G401.6 (cell line): ENCODE results near the gene NUDT17.

Source experiments
- FAIRE-seq: peaks from 2 replicates; lab custom pipeline; 2012; peaks lifted over from hg19 to GRCh38; lab: Jason Lieb, UNC

Gene NUDT17

DNA sequence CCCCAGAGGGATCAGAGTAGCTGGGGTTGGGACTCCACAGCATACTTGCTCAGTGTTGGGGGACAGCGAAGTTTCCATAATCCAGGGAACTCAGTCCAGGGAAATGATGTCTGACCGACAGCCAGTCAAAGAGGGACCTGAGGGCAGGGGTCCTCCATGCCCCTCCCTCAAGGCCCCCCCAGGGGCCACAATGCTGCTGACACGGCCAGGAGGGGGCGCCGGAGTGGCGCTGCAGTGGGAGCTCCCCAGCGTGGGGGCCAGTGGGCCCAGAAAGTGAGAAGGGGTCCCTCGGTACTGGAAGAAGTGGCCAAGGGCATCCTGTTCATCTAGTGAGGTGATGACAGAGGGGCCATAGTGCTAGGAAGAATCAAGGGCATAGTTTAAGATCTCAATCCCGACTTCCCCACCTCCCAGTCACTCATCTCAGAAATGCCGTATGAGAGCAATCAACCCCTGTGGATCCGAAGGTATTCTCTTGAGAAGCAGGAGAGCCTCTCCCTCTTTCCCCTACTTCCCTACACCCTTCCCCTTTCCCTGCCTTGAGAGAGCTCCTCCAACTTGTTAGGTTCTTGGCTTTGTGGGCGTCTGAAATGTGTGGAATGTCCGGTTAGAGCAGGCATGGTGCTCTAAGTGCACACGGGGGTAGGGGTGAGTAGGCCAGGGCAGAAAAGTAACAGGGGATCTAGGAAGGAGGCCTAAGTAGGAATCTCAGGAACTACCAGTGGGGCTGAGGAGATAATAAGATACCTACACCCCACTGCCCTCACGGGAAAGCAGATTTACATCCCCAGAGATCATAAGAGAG lies 4.1 kb downstream of the NUDT17 start:
- FAIRE-seq = no peak

DNA sequence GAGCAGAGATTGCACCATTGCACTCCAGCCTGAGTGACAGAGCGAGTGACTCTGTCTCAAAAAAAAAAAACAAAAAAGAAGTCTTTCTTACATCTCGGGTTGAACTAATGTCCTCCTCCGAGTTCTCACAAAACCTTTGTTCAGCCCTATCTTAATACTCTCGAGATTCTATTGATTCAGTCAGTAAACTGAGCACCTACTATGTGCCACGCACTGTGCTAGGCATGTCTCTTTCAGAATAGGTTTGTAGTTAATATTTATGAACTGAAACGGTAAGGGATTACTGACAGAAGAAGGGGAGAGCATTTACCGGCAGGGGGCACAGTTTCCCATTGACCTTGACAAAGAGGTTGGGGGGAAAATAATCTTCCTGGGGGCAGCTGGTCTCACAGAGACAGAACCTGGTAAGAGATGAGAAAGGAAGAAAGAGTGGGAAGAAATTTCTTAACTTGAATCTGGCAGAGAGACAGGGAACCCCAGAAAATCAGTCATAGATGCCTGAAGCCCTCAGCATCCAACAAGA lies 10.1 kb downstream of the NUDT17 start:
- FAIRE-seq = no peak

DNA sequence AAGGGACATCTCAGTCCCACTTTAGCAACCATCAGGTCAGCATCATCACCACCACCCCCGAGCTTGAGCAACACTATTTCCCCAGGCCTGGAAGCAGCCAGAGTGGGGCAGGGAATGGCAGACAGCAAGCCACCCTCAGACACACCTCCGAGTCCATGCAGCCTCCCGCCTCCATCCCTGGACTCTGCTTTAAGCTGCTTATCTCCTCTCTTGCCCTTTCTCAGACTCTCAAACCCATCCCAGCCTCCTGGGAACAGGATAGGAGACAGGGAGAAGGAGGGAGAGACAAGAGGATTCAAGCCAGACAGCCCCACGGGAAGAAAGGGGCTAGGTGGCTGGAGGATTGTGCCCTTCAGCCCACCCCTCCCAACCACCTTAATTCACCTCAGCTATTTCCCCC lies 11.7 kb downstream of the NUDT17 start:
- FAIRE-seq = no peak

DNA sequence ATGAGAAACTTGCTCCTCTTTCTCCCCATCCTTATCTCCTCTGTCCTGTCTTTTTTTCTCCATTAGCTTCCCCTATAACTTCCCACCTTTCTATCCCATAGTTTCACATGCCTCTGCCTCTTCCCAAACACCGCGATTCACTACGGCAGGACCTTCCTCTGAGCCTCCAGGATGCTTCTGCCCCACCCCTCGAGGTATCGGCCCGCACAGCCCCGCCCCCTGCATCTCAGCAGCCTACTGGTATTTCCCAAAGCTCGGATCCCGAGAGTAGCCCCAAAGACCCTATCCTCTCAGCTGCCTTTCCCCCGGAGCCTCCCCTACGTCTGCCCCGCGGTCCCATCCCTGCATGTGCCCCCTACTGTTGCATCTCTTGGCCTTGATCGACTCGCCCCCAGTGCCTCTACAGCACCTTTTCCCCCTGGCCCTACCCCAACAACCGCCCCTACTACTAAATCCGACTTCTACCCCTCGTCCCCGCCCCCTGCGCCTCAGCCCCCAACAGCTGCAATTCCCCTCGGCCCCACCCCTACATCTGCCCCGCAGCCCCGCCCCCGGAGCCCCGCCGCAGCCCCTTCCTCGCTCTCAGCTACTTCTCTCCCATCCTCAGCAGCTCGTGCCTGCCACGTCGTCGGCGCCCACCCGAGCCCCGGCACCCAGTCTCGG lies 12.9 kb downstream of the NUDT17 start:
- no peak for FAIRE-seq

DNA sequence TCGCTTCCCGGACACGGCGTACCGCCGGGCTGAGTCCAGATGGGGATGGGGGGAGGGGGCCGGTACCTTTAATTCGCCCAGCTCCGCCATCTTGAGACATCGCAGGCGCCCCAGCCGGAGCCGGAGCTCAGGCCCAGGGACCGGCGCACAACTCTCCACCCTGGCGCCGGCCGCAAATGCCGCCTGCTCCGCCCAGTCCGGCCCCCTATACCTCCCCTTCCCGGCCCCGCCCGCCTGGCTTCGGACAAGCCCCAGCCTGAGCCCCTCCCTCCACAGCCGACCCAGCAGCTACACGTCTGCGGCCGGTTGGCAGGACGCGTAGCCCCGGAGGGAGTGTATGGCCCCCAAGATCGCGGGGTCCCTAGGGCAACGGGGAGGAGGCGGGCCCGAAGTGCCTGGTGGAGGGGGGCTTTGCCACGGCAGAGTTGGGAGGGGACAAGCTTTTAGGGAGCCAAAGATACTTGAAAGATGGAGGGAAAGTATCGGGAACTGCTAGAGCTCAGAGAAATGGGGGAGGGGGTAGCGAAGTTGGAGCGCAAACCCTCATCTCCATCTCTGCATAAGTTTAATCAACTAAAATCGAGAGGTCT lies 13.6 kb downstream of the NUDT17 start, which contains the start of gene PIAS3:
TSS of gene PIAS3 (minus strand) at position 181 of the 590 bp plus-strand sequence. CDS start at position 90, 91 bp downstream.
- peak; percentile 85 for FAIRE-seq

DNA sequence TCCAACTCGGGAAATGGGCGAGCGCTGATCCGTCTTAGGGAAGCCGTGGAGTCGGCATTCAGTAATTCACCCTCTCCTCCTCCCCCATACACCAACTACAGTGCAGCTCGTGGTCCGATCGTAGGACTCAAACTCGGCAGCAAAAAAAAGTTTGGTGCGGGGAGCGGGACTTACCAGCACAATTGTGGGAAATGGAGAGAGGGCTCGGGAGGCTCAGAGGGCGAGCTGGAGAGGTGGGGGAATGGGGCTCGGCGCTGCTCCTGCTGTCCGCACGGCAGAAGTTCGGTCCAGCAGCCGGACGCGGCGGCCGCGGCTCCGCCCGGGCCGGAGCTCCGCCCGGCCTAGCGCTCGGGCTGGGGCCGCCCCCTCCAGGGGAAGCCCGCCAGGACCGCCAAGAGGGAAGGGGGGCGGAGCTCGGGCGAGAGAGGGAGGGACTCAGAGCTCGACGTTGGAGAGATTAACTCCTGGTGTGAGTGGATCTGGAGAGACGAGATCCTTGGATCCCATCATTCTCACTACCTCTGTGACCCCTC lies 14.1 kb downstream of the NUDT17 start:
- FAIRE-seq = no peak

DNA sequence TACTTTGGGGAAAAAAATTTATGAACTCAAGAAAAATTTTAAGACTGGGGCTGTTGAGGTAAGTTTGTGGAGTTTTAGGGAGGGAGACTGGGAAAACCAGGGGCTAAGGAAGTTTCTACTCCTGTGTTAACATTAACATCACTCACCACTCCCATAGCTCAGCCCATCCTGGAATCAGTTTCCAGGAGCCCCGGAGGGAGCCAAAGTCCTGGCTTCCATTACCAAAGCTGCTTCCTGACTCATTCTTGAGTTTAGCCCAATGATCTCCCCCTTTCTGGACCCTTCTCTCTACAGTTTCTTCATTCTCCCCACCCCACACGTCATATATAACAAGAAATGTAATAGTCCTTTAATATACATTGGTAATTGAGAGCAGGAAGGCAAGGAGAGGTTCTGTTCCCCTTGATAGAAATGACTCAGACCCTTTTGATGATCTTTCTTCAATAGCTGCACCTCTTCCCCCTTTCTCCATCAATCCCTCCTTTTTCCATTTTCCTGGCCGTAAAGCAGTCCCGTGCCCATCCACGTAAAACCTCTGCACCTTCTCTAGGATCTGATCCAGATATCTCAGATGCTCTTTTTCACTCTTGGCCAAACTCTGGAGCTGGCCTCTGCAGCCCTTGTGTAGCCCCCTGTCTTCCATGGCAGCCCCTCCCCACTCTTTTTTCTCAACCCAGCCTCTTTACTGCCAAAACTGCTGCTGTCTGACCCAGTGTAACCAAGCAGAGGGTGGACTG lies 18.0 kb downstream of the NUDT17 start:
- FAIRE-seq = no peak

DNA sequence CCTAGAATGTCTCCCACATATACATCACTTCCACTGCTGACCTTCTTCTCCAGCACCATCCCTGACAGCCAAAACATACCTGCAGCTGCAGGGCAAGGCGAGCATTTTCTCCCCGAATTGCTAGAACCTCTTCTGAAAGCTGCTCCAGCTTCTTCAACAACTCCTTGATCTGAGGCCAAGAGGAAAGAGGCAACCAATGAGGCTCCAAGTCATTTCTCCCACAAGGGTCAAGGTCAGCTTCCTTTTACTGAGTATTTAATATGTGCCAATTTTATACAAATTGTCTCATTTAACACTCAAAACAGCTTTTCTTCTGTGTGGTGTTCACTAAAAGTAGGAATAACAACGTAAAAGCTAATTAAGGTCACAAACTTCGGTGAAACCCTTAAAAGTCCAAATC lies 22.8 kb downstream of the NUDT17 start:
- FAIRE-seq = no peak

DNA sequence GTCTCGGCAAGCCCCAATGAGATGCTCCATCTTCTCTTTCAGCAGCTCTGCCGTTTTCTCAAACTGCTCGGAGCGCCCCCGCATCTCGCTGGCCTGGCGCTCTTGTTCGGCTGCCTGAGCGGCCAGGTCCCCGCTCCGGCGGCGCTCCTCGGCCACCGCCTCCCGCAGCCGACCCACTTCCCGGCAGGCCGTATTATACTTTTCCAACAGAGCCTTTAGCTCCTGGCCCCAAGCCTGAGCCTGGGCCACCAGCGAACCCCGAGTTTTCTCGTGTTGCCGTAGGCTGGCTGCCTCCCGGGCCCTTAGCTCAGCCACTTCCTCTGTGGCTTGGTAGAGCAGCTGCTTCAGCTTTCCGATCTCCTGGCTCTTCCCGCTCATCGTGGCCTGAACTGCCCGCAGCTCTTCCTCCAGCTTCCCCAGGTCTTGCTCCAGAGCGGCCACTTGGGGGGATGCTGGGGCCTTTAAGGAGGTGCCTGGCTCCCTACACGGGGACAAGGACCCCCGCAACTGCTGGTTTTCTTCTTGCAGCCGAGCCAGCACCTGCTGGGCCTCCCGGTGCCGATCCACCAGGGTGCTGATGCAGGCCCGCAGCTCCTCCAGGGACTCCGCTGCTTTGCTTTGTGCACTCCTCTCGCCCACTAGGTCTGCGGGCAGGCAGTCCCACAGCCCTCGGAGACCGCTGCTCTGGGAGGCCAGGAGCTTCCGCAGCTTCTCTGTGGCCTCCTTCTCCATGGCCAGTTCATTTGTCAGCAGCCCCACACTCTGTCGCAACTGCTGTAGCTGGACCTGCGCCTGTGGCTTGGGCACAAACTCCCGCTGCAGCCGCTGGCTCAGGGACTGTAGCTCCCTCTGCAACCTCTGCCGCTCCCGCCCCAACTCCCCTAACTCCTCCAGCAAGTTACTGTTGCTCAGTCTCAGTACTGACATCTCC lies 26.8 kb downstream of the NUDT17 start:
- FAIRE-seq = no peak

DNA sequence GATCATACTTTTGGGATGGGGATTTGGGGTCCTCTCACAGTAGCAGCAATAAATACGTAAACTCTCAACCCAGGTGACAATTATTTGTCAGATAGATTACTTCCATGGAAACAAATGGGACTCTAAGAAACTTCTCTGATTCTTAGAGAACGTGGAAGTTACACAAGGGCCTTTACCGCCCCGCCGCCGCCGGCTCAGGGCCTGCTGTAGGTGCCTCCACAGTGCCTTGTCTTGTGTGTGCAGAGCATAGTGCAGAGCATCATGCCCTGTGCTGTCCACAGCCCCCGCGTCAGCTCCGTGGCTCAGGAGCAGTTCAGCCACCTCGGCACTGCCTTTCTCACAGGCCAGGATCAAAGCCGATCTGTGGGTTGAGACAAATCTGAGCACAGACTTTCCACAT lies 29.2 kb downstream of the NUDT17 start:
- no peak for FAIRE-seq

DNA sequence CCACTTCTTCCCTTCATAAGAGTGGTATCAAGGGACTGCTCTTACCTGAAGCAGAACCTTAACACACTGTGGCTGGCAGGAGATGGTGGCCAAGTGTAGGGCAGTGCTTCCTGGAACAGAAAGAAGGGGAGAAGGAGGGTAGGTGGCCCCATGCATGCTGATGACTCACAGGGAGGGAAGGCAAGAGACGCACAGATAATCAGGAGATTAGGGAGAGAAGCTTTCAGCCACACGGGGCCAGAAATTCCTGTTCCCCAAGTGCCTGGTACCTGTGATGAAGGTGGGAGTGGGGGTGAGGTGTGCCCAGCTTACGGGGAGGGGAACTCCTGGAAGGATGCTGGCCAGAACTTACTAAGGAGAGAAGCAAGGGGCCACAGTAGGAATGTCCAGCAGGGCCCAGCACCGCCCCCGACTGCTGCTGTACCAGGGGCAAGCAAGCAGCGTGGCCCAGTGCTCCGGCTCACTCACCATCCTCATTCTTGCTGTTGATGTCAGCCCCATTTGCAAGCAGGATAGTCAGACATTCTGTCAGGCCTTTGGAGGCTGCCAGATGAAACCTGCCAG lies 32.6 kb downstream of the NUDT17 start:
- no peak for FAIRE-seq

DNA sequence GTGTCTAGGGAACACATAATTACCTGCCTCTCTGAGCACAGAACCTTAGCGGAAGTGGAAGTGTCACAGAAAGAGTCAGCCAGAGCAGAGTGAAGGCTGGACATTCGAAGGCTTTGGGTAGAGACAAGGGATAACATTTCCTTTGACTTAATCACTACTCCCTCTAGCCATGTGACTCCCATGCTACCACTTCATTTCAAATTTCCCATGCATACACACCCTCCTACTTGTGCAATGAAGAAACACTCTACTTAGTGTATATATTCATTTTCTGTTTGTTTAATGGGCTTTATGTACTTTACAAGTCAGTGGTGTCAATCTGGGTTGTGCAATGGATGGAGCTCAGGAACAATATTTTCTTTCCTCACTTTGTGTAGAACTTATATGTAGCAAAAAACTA lies 33.3 kb downstream of the NUDT17 start:
- no peak for FAIRE-seq

DNA sequence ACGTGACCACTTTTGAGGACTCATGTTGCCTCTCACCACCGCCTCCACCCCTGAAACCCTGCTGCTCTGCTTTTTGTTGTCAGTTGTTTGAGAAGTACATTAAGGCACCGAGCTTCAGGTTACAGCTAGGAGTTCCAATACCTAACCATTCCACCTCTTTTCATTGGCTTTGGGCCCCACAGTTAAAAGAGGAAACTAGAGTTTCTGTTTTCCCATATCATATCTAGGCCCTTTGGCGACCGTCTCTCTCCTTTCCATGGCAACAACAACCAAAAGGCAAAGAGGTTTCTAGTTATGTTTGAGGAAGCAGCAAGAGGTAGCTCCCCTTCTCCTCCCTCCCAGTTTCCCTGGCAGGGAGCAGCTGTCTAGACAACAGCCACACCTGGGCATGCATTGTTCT lies 34.3 kb downstream of the NUDT17 start:
- no peak for FAIRE-seq

DNA sequence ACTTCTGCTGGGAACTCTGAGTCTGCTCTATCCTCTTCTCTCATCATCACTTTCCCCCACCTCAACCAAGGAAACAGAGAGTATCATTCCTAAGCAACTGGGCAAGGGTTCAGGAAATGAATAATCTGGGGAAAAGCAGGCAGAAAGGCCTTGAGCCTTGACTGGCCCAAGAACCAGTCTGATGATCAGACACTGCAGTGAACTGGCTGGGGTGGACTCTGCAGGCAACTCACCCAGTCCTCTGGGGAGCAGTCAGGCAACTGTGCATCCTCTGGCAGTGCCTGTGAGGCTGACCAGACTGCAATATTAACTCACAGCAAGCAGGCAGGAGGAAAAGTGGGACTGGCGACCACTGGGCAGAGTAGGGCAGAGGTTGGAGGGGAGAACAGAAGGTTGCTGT lies 39.2 kb downstream of the NUDT17 start:
- FAIRE-seq = no peak

DNA sequence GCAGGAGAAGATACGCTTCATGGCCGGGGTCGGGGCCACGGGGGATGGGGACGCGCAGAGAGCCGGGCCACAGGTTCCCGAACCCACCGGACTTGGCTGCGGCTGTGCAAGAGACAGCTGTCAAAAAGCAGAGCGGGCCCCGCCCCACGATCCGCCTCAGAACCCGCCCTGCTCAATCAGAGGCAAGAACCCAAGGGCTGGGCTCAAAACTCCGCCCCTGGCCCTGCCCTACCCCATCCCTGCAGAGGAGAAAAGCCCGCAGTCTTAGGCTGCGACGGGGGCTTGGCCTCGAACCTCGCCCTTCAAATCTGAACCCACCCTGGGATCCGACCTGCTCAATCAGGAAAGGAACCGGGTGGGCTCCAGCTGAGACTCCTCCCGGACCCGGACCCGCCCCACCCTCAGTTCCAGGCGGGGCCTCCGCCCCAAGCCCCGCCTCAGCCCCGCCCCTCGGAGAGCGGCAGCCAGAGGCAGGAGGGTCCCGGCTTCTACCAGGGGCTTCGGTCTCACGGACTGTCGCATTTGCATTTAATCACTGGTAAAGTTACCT lies 40.4 kb downstream of the NUDT17 start, which contains the start of gene ANKRD35:
TSS of gene ANKRD35 (minus strand) at position 129 of the 550 bp plus-strand sequence. CDS start at position 21, 108 bp downstream.
- no peak for FAIRE-seq

DNA sequence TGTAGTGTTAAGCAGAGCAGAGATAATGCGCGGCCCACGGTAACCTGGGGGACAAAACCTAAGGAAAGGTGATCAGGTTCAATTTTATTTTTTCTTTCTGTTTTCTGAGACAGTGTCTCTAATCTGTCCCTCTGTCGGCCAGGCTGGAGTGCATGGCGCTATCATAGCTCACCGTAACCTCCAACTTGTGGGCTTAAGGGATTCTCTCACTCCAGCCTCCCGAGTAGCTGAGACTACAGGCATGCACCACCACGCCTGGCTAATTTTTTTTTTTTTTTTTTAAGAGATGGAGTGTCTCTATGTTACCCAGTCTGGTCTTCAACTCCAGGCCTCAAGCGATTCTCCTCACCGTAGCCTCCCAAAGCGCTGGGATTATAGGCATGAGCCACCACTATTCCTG lies 41.0 kb downstream of the NUDT17 start:
- FAIRE-seq = no peak

DNA sequence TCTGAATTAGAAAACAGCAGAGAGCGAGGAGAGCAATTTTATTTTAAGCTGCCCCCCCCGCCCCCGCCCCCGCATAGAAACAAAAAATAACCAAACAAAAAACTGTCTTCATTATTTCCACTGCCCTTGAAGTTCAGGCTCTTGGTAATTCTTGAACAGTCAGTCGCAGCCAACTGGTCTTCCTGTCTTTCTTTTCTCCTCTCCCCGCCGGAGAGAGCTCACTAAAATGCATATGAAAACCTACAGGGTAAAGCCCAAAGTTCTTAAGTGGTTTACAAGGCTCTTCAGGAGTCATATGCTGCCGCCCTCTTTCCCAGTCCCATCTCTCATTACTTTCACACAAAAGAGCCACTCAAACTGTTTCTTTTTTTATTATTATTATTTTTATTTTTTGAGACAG lies 41.4 kb downstream of the NUDT17 start:
- no peak for FAIRE-seq

DNA sequence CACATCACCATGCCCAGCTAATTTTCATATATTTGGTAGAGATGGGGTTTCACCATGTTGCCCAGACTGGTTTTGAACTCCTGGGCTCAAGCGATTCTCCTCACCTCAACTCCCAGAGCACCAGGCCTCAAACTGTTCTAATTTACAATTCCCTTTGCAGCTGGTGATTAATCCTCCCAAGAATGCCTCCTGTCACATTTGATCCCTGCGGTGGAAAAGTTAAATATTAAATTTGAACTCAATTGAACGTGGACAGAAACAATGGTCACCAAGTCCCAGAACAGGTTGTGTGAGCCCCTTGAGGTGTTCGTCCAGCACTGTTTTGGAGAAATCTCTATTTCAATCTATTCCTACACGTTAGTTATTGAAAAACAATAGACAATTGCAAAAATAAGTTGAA lies 42.2 kb downstream of the NUDT17 start:
- FAIRE-seq = no peak

DNA sequence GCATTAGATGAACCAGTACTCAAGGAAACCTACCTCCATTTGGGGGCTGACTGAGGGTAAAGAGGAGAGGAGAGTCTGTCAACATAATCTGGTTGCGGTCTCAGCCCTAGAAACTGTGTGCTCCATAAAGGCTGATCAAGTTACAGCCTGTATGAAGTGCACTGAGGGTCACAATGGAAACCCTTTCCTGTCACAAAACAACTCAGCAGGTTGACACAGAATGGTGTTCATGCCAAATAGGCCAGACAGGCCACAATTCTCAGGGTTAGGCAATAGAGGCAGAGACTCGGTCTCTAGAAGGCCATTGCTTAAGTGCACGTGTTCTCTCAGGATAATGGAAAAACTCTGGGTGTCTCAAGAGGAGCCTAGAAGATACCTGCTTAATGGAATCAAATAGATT lies 44.3 kb downstream of the NUDT17 start:
- no peak for FAIRE-seq

DNA sequence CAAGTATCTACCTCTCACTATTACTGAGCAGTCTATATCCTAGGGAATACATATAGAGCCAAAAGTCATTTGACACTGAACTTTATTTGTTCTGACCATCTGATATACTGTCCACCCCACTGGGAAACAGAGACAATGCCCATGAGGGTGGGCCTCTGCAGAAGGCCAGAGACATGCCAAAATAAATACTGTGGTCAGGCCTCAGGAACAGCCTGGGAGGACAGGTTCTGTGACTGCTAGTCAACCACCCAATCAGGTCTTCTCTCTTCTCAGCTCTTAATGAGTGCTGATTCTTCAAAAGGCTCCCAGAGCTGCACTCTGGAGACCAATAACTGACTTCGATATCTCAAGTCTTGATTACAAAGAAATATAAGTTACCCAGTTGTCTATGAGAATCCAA lies 45.7 kb downstream of the NUDT17 start:
- FAIRE-seq = no peak
